ENCODE results near the gene UPF3A. TPM values are rescaled to one million over a fixed set of nuclear protein-coding genes. Genes with fewer than 3 reads are reported as not detected.

Gene UPF3A
- total and polyA plus RNA-seq, 9 of the 15 experiments (the other 6 are each of a cell fraction or from before 2014, with no cell fraction given), result 15.6 to 76.5 (median 40.9) TPM

- TF ChIP-seq VEZF1 (CRISPR knock-in tag; IDR thresholded peaks at IDR 0.05), result peak; percentile 93
- TF ChIP-seq ARHGAP35 (IDR thresholded peaks at IDR 0.05; ENCODE audit: partially characterized antibody), result peak; percentile 90
- peak; percentile 37 to 68 for TF ChIP-seq E2F6 (IDR thresholded peaks at IDR 0.05; ENCODE audit: borderline replicate concordance in 1 of 2, extremely low read depth in 1 of 2, insufficient read depth in 1 of 2, insufficient read length in 1 of 2, low read depth in 1 of 2, low read length in 1 of 2, poor library complexity in 1 of 2, severe bottlenecking in 1 of 2)
- TF ChIP-seq FUS (optimal IDR thresholded peaks at IDR 0.05; ENCODE audit: low read depth, low read length), result peak; percentile 75
- peak; percentile 86 for TF ChIP-seq NR2C1 (IDR thresholded peaks at IDR 0.05)
- peak; percentile 91 for TF ChIP-seq NR2C1 (tag; IDR thresholded peaks at IDR 0.05)
- peak; percentile 87 for TF ChIP-seq ELF1 (tag; IDR thresholded peaks at IDR 0.05)
- no peak for TF ChIP-seq TSHZ1 (CRISPR knock-in tag; IDR thresholded peaks at IDR 0.05)
- TF ChIP-seq, protein P1, sequence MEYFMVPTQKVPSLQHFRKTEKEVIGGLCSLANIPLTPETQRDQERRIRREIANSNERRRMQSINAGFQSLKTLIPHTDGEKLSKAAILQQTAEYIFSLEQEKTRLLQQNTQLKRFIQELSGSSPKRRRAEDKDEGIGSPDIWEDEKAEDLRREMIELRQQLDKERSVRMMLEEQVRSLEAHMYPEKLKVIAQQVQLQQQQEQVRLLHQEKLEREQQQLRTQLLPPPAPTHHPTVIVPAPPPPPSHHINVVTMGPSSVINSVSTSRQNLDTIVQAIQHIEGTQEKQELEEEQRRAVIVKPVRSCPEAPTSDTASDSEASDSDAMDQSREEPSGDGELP (CRISPR knock-in tag; IDR thresholded peaks at IDR 0.05; ENCODE audit: borderline replicate concordance), result peak; percentile 86; the same call in 1 of the 2 replicates
- TF ChIP-seq ARNT (IDR thresholded peaks at IDR 0.05), result no peak
- TF ChIP-seq, protein P2, sequence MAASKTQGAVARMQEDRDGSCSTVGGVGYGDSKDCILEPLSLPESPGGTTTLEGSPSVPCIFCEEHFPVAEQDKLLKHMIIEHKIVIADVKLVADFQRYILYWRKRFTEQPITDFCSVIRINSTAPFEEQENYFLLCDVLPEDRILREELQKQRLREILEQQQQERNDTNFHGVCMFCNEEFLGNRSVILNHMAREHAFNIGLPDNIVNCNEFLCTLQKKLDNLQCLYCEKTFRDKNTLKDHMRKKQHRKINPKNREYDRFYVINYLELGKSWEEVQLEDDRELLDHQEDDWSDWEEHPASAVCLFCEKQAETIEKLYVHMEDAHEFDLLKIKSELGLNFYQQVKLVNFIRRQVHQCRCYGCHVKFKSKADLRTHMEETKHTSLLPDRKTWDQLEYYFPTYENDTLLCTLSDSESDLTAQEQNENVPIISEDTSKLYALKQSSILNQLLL (CRISPR knock-in tag; IDR thresholded peaks at IDR 0.05; ENCODE audit: borderline replicate concordance), result no peak
- TF ChIP-seq RNF2 (IDR thresholded peaks at IDR 0.05), result peak; percentile 86; the same call in 1 of the 2 replicates
- no peak for TF ChIP-seq KLF10 (CRISPR knock-in tag; IDR thresholded peaks at IDR 0.05)
- TF ChIP-seq ZFP36 (IDR thresholded peaks at IDR 0.05; ENCODE audit: low read depth, low read length, partially characterized antibody), result peak; percentile 52
- TF ChIP-seq GMEB1 (CRISPR knock-in tag; IDR thresholded peaks at IDR 0.05), result 0 out of 2 replicates have a peak, but pooled peaks have one; percentile 25
- no peak for TF ChIP-seq CHD1 (IDR thresholded peaks at IDR 0.05; ENCODE audit: low read length)
- TF ChIP-seq TBP (optimal IDR thresholded peaks at IDR 0.05; ENCODE audit: low read depth, low read length), result peak; percentile 80
Observed at GRCh38 chr13:114281351-114282040, at the start of gene UPF3A (continued).

Data from K562 (cell line).